ENCODE measurements around the gene RASGRP2.

Gene RASGRP2

DNA sequence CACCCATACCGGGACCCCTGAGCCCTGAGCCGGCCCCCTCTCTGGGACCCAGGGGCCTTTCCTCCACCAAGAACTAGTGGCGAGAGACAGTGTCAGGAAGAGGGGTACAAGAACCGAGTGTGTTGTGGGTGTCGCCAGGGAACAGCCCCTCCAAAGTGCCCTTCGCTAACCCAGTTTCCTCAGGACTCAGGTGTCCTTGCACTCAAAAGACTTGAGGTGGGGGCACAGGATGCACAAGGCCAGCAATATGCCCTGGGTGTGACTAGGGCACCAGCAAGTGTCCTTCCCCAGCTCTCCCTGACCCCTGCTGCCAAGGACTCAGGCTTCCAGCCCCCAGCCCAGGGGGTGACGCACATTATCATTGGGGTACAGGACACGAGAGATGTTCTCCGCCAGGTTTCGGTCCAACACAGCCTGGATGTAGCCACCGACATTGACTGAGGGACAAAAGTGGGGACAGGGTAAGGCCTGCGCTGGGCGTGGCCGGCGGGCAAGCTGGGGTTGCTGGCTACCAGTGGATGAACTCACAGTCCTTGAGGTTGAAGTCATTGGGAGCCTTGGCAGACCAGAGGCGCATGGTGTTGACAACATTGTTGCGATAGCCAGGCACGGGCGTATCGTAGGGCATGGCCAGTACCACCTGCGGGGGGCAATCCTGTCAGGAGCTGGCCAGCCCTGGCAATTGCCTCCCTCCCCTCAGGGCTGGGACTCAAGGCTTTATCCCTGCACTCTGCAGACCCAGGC is 11.1 kb upstream of the RASGRP2 start:
- TF ChIP-seq CTCF (IDR thresholded peaks at IDR 0.05; ENCODE audit: borderline replicate concordance, insufficient read depth, low read depth, low read length) = no peak
- H3K4me3 ChIP-seq (ENCODE audit: low read depth, low read length) = no peak overlapping the region

DNA sequence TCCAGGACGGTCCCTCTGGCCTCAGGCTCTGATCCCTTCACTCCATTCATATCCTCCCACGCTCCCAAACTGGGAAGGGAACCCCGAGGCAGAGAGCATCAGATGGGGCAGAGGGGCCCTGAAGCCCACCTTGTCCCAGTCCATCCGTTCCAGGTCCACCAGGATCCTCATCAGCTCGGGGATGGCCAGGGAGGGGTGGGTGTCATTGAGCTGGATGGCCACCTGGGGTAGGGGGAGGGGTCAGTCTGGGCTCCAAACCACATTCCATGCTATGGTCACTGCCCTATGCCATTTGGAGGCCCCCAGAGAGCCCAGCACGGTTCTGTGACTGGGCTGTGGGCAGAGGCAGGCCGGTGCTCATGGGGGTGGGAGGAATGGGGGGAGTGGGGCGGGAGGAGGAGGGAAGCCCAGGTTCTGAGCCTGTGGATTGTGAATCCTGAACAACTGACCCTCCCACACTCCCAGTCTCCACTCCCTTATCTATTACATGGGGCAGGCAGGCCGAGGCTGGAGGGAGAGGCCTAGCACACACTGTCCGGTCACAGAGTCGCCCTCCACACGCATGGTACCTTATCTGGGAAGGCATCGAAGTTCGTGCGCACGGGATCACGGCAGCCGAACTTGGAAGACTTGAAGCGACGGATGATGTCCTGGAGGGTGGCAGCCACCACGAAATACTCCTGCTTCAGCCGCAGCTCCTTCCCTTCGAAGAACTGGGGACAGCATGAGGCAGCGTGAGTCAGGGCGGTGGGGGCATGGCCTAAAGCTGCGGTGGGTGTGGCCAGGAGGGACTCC is 10.4 kb upstream of the RASGRP2 start:
- H3K4me3 ChIP-seq (ENCODE audit: low read depth, low read length) = no peak overlapping the region
- no peak for TF ChIP-seq CTCF (IDR thresholded peaks at IDR 0.05; ENCODE audit: borderline replicate concordance, insufficient read depth, low read depth, low read length)

- no peak for TF ChIP-seq CTCF (IDR thresholded peaks at IDR 0.05; ENCODE audit: borderline replicate concordance, insufficient read depth, low read depth, low read length)
- H3K4me3 ChIP-seq (ENCODE audit: low read depth, low read length) = no peak overlapping the region
Measured at GRCh38 chr11:64753380-64754123, 9.6 kb upstream of the RASGRP2 start.

DNA sequence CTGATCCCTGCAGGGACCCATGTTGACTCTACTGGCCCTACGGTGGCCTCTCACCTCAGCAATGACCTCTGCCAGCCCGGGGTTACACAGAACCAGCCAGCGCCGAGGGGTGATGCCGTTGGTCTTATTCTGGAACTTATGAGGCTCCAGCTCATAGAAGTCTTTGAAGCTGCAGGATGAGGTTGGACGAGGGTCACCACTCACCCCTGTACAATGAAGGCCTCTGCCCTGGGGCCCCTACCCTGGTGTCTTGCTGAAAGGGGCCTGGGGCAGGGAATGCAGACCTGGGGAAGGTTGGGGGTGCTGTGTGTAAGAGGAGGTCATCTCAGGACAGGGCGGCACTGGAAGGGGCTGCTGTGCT is 9.1 kb upstream of the RASGRP2 start:
- H3K4me3 ChIP-seq (ENCODE audit: low read depth, low read length) = no peak overlapping the region
- no peak for TF ChIP-seq CTCF (IDR thresholded peaks at IDR 0.05; ENCODE audit: borderline replicate concordance, insufficient read depth, low read depth, low read length)

- no peak overlapping the region for H3K4me3 ChIP-seq (ENCODE audit: low read depth, low read length)
- no peak for TF ChIP-seq CTCF (IDR thresholded peaks at IDR 0.05; ENCODE audit: borderline replicate concordance, insufficient read depth, low read depth, low read length)
Measured at GRCh38 chr11:64752175-64752970, 8.4 kb upstream of the RASGRP2 start.

DNA sequence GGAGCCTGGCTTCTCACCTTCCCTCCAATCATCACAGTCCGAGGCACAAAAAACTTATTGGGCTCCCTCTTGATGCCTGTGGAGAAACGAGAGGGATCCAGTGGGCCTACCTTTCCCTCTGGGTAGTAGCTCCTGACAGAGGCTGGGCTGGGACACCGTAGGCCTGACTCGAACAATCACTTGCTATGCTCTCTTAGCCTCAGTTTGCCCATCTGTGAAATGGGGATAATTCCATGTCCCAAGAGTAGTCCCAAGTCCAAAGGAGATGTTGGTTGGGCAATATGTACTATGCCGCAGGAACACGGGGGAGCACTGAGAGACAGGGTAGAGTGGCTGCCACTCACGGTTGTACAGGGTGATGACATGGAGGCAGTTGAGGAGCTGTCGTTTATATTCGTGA is 7.6 kb upstream of the RASGRP2 start:
- TF ChIP-seq CTCF (IDR thresholded peaks at IDR 0.05; ENCODE audit: borderline replicate concordance, insufficient read depth, low read depth, low read length) = no peak
- H3K4me3 ChIP-seq (ENCODE audit: low read depth, low read length) = no peak overlapping the region
